Neural cell (in vitro differentiated cells): ENCODE data around the gene WNK2. TPM values are rescaled to one million over a fixed set of nuclear protein-coding genes. Genes with fewer than 3 reads are reported as not detected.

Experiments
- H2AFZ ChIP-seq: fragments of 200-600, 300-800 bp; sonication (generic), shearing (Covaris generic); 2 replicates; pipeline ENCODE4 v1.6.0; 2014; ENCODE audit warnings: low read depth, mild to moderate bottlenecking, antibody characterized with exemption, low read length, moderate library complexity
- H3F3A ChIP-seq: fragments of 200-600 bp; shearing (Covaris generic); 2 replicates; pipeline ENCODE4 v1.6.1; 2016; ENCODE audit warnings: mild to moderate bottlenecking, moderate library complexity, mixed read lengths, antibody characterized with exemption, low read length; ENCODE audit not compliant: insufficient read depth, poor library complexity, severe bottlenecking
- H3K27ac ChIP-seq: fragments of 200-600, 300-800 bp; sonication (generic), shearing (Covaris generic); 2 replicates; pipeline ENCODE4 v1.5.1; 2014; ENCODE audit warnings: mild to moderate bottlenecking, low read length, moderate library complexity
- H3K27me3 ChIP-seq: fragments of 300-800, 200-600 bp; sonication (generic), shearing (Covaris generic); 2 replicates; pipeline ENCODE4 v1.6.0; 2014; ENCODE audit warnings: mild to moderate bottlenecking, low read depth, low read length, moderate library complexity; ENCODE audit not compliant: insufficient read depth
- H3K36me3 ChIP-seq: fragments of 300-800, 200-600 bp; sonication (generic), shearing (Covaris generic); 2 replicates; pipeline ENCODE4 v1.5.1; 2014; ENCODE audit warnings: mild to moderate bottlenecking, antibody characterized with exemption, low read length, moderate library complexity; ENCODE audit not compliant: insufficient read depth
- H3K4me2 ChIP-seq: fragments of 300-800, 200-600 bp; sonication (generic), shearing (Covaris generic); 2 replicates; pipeline ENCODE4 v1.6.0; 2014; ENCODE audit warnings: mild to moderate bottlenecking, low read length
- H3K4me3 ChIP-seq: fragments of 300-800, 200-600 bp; sonication (generic), shearing (Covaris generic); 2 replicates; pipeline ENCODE4 v1.5.1; 2014; ENCODE audit warnings: mild to moderate bottlenecking, low read length, moderate library complexity
- H3K79me2 ChIP-seq: fragments of 200-600 bp; shearing (Covaris generic); replicated peaks from 2 replicates; pipeline ENCODE4 v1.6.0; 2014; ENCODE audit warnings: mild to moderate bottlenecking, low read length, moderate library complexity; ENCODE audit not compliant: insufficient read depth
- H3K9ac ChIP-seq: fragments of 300-800, 200-600 bp; sonication (generic), shearing (Covaris generic); 2 replicates; pipeline ENCODE4 v1.6.1; 2016; ENCODE audit warnings: mild to moderate bottlenecking, low read length, mixed read lengths
- H3K9me2 ChIP-seq: fragments of 200-600 bp; shearing (Covaris generic); 2 replicates; pipeline ENCODE4 v1.6.1; 2016; ENCODE audit warnings: mild to moderate bottlenecking, low read length, mixed read lengths; ENCODE audit not compliant: insufficient read depth
- H3K9me3 ChIP-seq: fragments of 200-600, 300-800 bp; sonication (generic), shearing (Covaris generic); 2 replicates; pipeline ENCODE4 v1.6.1; 2016; ENCODE audit warnings: mild to moderate bottlenecking, mixed run types, low read length, moderate library complexity, mixed read lengths
- H4K20me1 ChIP-seq: fragments of 200-600 bp; shearing (Covaris generic); 2 replicates; pipeline ENCODE4 v1.6.1; 2016; ENCODE audit warnings: mild to moderate bottlenecking, mixed run types; ENCODE audit not compliant: insufficient read depth
- EP300 ChIP-seq: fragments of 450-650 bp; conservative IDR thresholded peaks from 2 replicates; pipeline ENCODE4 v1.6.1; 2014; ENCODE audit warnings: antibody characterized with exemption, mild to moderate bottlenecking, moderate library complexity; ENCODE audit not compliant: poor library complexity, severe bottlenecking
- EZH2 ChIP-seq: fragments of 200-600, 300-800 bp; shearing (Covaris generic), sonication (generic); IDR thresholded peaks from 2 replicates; pipeline ENCODE4 v1.6.1; 2014; ENCODE audit warnings: antibody characterized with exemption, low read length, borderline replicate concordance, mild to moderate bottlenecking; ENCODE audit not compliant: insufficient read depth, poor library complexity, severe bottlenecking
- MXI1 ChIP-seq: fragments of 450-650 bp; conservative IDR thresholded peaks from 2 replicates; pipeline ENCODE4 v1.6.1; 2014; ENCODE audit warnings: antibody characterized with exemption, mild to moderate bottlenecking; ENCODE audit not compliant: poor library complexity, severe bottlenecking
- POLR2AphosphoS5 ChIP-seq: IDR thresholded peaks from 2 replicates; pipeline ENCODE4 v1.6.1; 2012
- RAD21 ChIP-seq: fragments of 450-650 bp; conservative IDR thresholded peaks from 2 replicates; pipeline ENCODE4 v1.6.1; 2014; ENCODE audit warnings: antibody characterized with exemption, mild to moderate bottlenecking, moderate library complexity
- SMC3 ChIP-seq: fragments of 450-650 bp; conservative IDR thresholded peaks from 2 replicates; pipeline ENCODE4 v1.6.1; 2014; ENCODE audit warnings: antibody characterized with exemption, mild to moderate bottlenecking, moderate library complexity; ENCODE audit not compliant: poor library complexity
- TAF1 ChIP-seq: IDR thresholded peaks from 2 replicates; pipeline ENCODE4 v1.6.1; 2012; ENCODE audit warnings: low read depth
- polyA plus RNA-seq: library from polyadenylated mRNA; depleted of rRNA; stranded (reverse); fragments of >200 nt; gene quantifications from 2 replicates; pipeline ENCODE4 v1.2.3, GENCODE V29; 2014
- TF ChIP-seq, protein P1 (sequence below): IDR thresholded peaks from 2 replicates; pipeline ENCODE4 v1.6.1; 2012; ENCODE audit warnings: borderline replicate concordance
- TF ChIP-seq, protein P2 (sequence below): fragments of 450-650 bp; IDR thresholded peaks from 2 replicates; pipeline ENCODE4 v1.5.1; 2014; ENCODE audit warnings: antibody characterized with exemption, mild to moderate bottlenecking, moderate library complexity; ENCODE audit not compliant: poor library complexity, severe bottlenecking

WNK2 gene
- polyA plus RNA-seq, 1 donor from 2014 or later: 37.1 TPM

DNA sequence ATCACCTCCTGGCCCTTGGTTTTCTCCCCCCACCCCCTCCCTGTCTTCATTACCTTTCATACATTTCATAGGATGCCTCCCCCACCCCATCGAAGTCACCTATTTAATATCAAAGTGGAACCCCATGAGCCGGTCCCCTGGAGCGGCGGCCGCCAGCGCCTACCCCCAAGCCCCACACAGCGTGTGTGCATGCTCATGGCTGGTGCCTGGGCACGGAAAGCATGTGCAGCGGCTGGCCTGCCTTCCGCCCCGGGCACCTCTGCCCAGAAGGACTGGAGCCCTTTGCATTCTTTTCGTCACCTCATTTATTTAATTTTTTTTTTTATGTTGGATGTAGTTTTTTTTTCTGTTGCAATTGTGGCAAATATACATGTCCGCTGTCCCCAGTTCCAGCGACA is 116.2 kb downstream of the WNK2 start:
- Histone ChIP-seq H3K36me3 (no peaks in the 10 kb centered on the region), H3K79me2 (no peaks in the 10 kb centered on the region), H3K9me2 (no peaks in the 10 kb centered on the region), H3F3A (no peaks in the 10 kb centered on the region), H3K9me3 (no peaks in the 10 kb centered on the region), H3K9ac (no peak overlapping the region), H3K27me3 (no peaks in the 10 kb centered on the region), H3K4me2 (no peak overlapping the region), H3K27ac (no peak overlapping the region), H3K4me3 (no peak overlapping the region), H4K20me1 (no peaks in the 10 kb centered on the region), H2AFZ (no peak overlapping the region)
- TF ChIP-seq TAF1: no peak
- TF ChIP-seq, protein P1, sequence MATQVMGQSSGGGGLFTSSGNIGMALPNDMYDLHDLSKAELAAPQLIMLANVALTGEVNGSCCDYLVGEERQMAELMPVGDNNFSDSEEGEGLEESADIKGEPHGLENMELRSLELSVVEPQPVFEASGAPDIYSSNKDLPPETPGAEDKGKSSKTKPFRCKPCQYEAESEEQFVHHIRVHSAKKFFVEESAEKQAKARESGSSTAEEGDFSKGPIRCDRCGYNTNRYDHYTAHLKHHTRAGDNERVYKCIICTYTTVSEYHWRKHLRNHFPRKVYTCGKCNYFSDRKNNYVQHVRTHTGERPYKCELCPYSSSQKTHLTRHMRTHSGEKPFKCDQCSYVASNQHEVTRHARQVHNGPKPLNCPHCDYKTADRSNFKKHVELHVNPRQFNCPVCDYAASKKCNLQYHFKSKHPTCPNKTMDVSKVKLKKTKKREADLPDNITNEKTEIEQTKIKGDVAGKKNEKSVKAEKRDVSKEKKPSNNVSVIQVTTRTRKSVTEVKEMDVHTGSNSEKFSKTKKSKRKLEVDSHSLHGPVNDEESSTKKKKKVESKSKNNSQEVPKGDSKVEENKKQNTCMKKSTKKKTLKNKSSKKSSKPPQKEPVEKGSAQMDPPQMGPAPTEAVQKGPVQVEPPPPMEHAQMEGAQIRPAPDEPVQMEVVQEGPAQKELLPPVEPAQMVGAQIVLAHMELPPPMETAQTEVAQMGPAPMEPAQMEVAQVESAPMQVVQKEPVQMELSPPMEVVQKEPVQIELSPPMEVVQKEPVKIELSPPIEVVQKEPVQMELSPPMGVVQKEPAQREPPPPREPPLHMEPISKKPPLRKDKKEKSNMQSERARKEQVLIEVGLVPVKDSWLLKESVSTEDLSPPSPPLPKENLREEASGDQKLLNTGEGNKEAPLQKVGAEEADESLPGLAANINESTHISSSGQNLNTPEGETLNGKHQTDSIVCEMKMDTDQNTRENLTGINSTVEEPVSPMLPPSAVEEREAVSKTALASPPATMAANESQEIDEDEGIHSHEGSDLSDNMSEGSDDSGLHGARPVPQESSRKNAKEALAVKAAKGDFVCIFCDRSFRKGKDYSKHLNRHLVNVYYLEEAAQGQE: no peak
- no peak for TF ChIP-seq POLR2AphosphoS5
- no peak for TF ChIP-seq SMC3
- TF ChIP-seq, protein P2, sequence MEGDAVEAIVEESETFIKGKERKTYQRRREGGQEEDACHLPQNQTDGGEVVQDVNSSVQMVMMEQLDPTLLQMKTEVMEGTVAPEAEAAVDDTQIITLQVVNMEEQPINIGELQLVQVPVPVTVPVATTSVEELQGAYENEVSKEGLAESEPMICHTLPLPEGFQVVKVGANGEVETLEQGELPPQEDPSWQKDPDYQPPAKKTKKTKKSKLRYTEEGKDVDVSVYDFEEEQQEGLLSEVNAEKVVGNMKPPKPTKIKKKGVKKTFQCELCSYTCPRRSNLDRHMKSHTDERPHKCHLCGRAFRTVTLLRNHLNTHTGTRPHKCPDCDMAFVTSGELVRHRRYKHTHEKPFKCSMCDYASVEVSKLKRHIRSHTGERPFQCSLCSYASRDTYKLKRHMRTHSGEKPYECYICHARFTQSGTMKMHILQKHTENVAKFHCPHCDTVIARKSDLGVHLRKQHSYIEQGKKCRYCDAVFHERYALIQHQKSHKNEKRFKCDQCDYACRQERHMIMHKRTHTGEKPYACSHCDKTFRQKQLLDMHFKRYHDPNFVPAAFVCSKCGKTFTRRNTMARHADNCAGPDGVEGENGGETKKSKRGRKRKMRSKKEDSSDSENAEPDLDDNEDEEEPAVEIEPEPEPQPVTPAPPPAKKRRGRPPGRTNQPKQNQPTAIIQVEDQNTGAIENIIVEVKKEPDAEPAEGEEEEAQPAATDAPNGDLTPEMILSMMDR: no peak
- TF ChIP-seq EP300: no peak
- TF ChIP-seq EZH2: no peak
- no peak for TF ChIP-seq MXI1
- no peak for TF ChIP-seq RAD21

DNA sequence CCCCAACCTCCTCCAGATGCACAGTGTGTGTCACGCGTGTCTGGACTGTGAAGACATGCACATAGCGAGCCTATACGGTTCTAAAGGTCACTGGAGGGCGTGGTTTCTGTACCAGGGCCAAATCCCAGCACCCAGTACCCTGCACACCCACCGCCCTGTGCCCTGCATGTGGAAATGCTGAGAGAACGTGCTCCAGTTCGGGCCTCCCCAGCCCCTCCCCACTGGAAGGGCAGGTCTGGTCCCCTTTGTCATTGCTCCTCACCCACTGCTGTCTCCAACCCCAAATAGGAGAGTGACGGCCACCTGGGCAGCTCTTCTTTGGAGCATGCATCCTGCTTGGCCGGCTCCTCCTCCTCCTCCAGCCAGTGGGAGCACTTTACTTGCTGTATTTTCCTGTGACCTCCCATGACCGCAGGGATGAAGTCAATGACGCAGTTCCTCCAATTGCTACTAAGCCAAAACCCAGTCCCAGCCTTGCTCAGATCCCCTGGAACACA is 116.7 kb downstream of the WNK2 start:
- TF ChIP-seq EZH2 (no peak), EP300 (no peak), SMC3 (no peak), RAD21 (no peak), MXI1 (no peak), POLR2AphosphoS5 (no peak), TAF1 (no peak)
- TF ChIP-seq, protein P2: no peak
- TF ChIP-seq, protein P1: no peak
- Histone ChIP-seq H3K4me3 (no peak overlapping the region), H3K9me2 (no peaks in the 10 kb centered on the region), H2AFZ (no peak overlapping the region), H3K36me3 (no peaks in the 10 kb centered on the region), H3K79me2 (no peaks in the 10 kb centered on the region), H3K4me2 (no peak overlapping the region), H3K9ac (no peak overlapping the region), H3K27ac (no peak overlapping the region), H4K20me1 (no peaks in the 10 kb centered on the region), H3K9me3 (no peaks in the 10 kb centered on the region), H3F3A (no peaks in the 10 kb centered on the region), H3K27me3 (no peaks in the 10 kb centered on the region)
